Adipocyte (in vitro differentiated cells): Measurements from ENCODE around the gene TCF15.
"Not testable (repeated sequence)": the region's sequence is repeated elsewhere in the genome, so short reads cannot be mapped to it uniquely, and the experiment has no call there.

Experiments
- DNase-seq: peaks from one replicate; pipeline ENCODE4 v3.0.0-alpha.2; 2015; ENCODE audit warnings: low read depth
- H3K27me3 ChIP-seq: replicated peaks from 2 replicates; pipeline ENCODE4 v1.7.0; 2013; ENCODE audit warnings: mild to moderate bottlenecking, low read length, moderate library complexity; ENCODE audit not compliant: control insufficient read depth, insufficient read depth
- H3K36me3 ChIP-seq: 2 replicates; pipeline ENCODE4 v1.7.0; 2013; ENCODE audit warnings: low read length, mild to moderate bottlenecking, moderate library complexity; ENCODE audit not compliant: control insufficient read depth, insufficient read depth, severe bottlenecking
- H3K4me1 ChIP-seq: 2 replicates; pipeline ENCODE4 v1.7.0; 2013; ENCODE audit warnings: mild to moderate bottlenecking, low read length, moderate library complexity; ENCODE audit not compliant: control insufficient read depth, insufficient read depth
- H3K4me3 ChIP-seq: 2 replicates; pipeline ENCODE4 v1.7.0; 2013; ENCODE audit warnings: mild to moderate bottlenecking, low read length, moderate library complexity
- H3K9ac ChIP-seq: 2 replicates; pipeline ENCODE4 v1.7.0; 2013; ENCODE audit warnings: mild to moderate bottlenecking, low read length, moderate library complexity
- H3K9me3 ChIP-seq: 2 replicates; pipeline ENCODE4 v1.7.0; 2013; ENCODE audit warnings: mild to moderate bottlenecking, low read length, moderate library complexity; ENCODE audit not compliant: control insufficient read depth

TCF15 gene

GRCh38 chr20:588932-589672 is 21.0 kb downstream of the TCF15 start:
- Histone ChIP-seq H3K36me3 (no peaks in the 10 kb centered on the region), H3K9me3 (peaks cover 5% of the 10 kb centered on the region), H3K4me1 (peaks cover 5% of the 10 kb centered on the region), H3K4me3 (no peak overlapping the region), H3K9ac (no peak overlapping the region), H3K27me3 (peaks cover 51% of the 10 kb centered on the region)
- DNase-seq: no peak

- H3K9me3 ChIP-seq: peaks cover 5% of the 10 kb centered on the region
Observed at GRCh38 chr20:588476-588875, 21.6 kb downstream of the TCF15 start.

GRCh38 chr20:584971-585301 is 25.2 kb downstream of the TCF15 start:
- peaks cover 5% of the 10 kb centered on the region for H3K4me1 ChIP-seq
- peaks cover 8% of the 10 kb centered on the region for H3K9me3 ChIP-seq
- H3K36me3 ChIP-seq: no peaks in the 10 kb centered on the region
- H3K27me3 ChIP-seq: peaks cover 49% of the 10 kb centered on the region
- DNase-seq: no peak
- H3K9ac ChIP-seq: no peak overlapping the region
- no peak overlapping the region for H3K4me3 ChIP-seq

More at GRCh38 chr20:588476-588875, 21.6 kb downstream of the TCF15 start:
- H3K27me3 ChIP-seq: peaks cover 48% of the 10 kb centered on the region
- no peaks in the 10 kb centered on the region for H3K36me3 ChIP-seq
- peaks cover 5% of the 10 kb centered on the region for H3K4me1 ChIP-seq
- DNase-seq: no peak
- no peak overlapping the region for H3K9ac ChIP-seq
- H3K4me3 ChIP-seq: no peak overlapping the region

GRCh38 chr20:584161-584970 is 25.7 kb downstream of the TCF15 start:
- H3K27me3 ChIP-seq: peaks cover 49% of the 10 kb centered on the region
- H3K4me3 ChIP-seq: no peak overlapping the region
- H3K9ac ChIP-seq: no peak overlapping the region
- H3K9me3 ChIP-seq: peaks cover 8% of the 10 kb centered on the region
- no peaks in the 10 kb centered on the region for H3K36me3 ChIP-seq
- peaks cover 5% of the 10 kb centered on the region for H3K4me1 ChIP-seq
- no peak for DNase-seq

GRCh38 chr20:582204-582603 is 27.9 kb downstream of the TCF15 start:
- no peak overlapping the region for H3K9ac ChIP-seq
- H3K27me3 ChIP-seq: peaks cover 50% of the 10 kb centered on the region
- no peaks in the 10 kb centered on the region for H3K36me3 ChIP-seq

GRCh38 chr20:578940-579690 is 31.0 kb downstream of the TCF15 start:
- H3K9me3 ChIP-seq, H3K4me1 ChIP-seq, H3K4me3 ChIP-seq, H3K36me3 ChIP-seq, DNase-seq, H3K9ac ChIP-seq: not testable (repeated sequence)
- H3K27me3 ChIP-seq: peaks cover 49% of the 10 kb centered on the region

More at GRCh38 chr20:582204-582603, 27.9 kb downstream of the TCF15 start:
- Histone ChIP-seq H3K4me3 (no peak overlapping the region), H3K9me3 (peaks cover 8% of the 10 kb centered on the region), H3K4me1 (peaks cover 5% of the 10 kb centered on the region)
- DNase-seq: no peak

GRCh38 chr20:577167-577791 is 32.8 kb downstream of the TCF15 start:
- DNase-seq: no peak
- no peak overlapping the region for H3K4me3 ChIP-seq

GRCh38 chr20:576156-576555 is 34.0 kb downstream of the TCF15 start:
- Histone ChIP-seq H3K36me3 (no peaks in the 10 kb centered on the region), H3K27me3 (peaks cover 56% of the 10 kb centered on the region), H3K9me3 (peaks cover under 1% of the 10 kb centered on the region), H3K9ac (no peak overlapping the region), H3K4me1 (no peaks in the 10 kb centered on the region), H3K4me3 (no peak overlapping the region)
- no peak for DNase-seq

More at GRCh38 chr20:577167-577791, 32.8 kb downstream of the TCF15 start:
- H3K4me1 ChIP-seq: no peaks in the 10 kb centered on the region
- H3K27me3 ChIP-seq: peaks cover 59% of the 10 kb centered on the region
- H3K9me3 ChIP-seq: peaks cover 3% of the 10 kb centered on the region
- no peaks in the 10 kb centered on the region for H3K36me3 ChIP-seq
- H3K9ac ChIP-seq: no peak overlapping the region

GRCh38 chr20:575230-575629 is 34.9 kb downstream of the TCF15 start:
- Histone ChIP-seq H3K27me3 (peaks cover 48% of the 10 kb centered on the region), H3K9me3 (no peaks in the 10 kb centered on the region), H3K9ac (no peak overlapping the region), H3K4me3 (no peak overlapping the region), H3K36me3 (no peaks in the 10 kb centered on the region), H3K4me1 (no peaks in the 10 kb centered on the region)
- DNase-seq: no peak

- Histone ChIP-seq H3K36me3 (no peaks in the 10 kb centered on the region), H3K4me1 (no peaks in the 10 kb centered on the region), H3K27me3 (peaks cover 51% of the 10 kb centered on the region), H3K4me3 (no peak overlapping the region), H3K9me3 (no peaks in the 10 kb centered on the region), H3K9ac (no peak overlapping the region)
- no peak for DNase-seq
Observed at GRCh38 chr20:574297-574942, 35.7 kb downstream of the TCF15 start.
